SJSA1 (cell line): Measurements from ENCODE around the gene SDK2. TPM values are rescaled to one million over a fixed set of nuclear protein-coding genes. Genes with fewer than 3 reads are reported as not detected.

Experiments used
- DNase-seq, 2 experiments: peaks; one replicate each; pipeline ENCODE4 v3.0.0-alpha.2; 2015 to 2020; ENCODE audit warnings: low spot score in 2 of 2, low read depth in 1 of 2
- H3K27ac ChIP-seq: fragments of 250-450 bp; sonication (Bioruptor Pico); 2 replicates; pipeline ENCODE4 v1.5.1; 2020; ENCODE audit warnings: mild to moderate bottlenecking, moderate library complexity
- H3K27me3 ChIP-seq: fragments of 250-450 bp; sonication (Bioruptor Pico); replicated peaks from 2 replicates; pipeline ENCODE4 v1.5.1; 2020; ENCODE audit warnings: mild to moderate bottlenecking, moderate library complexity
- H3K36me3 ChIP-seq: fragments of 250-450 bp; sonication (Bioruptor Pico); 2 replicates; pipeline ENCODE4 v1.5.1; 2020; ENCODE audit warnings: mild to moderate bottlenecking
- H3K4me1 ChIP-seq: fragments of 250-450 bp; sonication (Bioruptor Pico); replicated peaks from 2 replicates; pipeline ENCODE4 v1.6.1; 2021; ENCODE audit warnings: mild to moderate bottlenecking
- H3K4me3 ChIP-seq: fragments of 250-450 bp; sonication (Bioruptor Pico); 2 replicates; pipeline ENCODE4 v1.5.1; 2020; ENCODE audit warnings: mild to moderate bottlenecking
- H3K9me3 ChIP-seq: fragments of 250-450 bp; sonication (Bioruptor Pico); replicated peaks from 2 replicates; pipeline ENCODE4 v1.5.1; 2020; ENCODE audit warnings: mild to moderate bottlenecking
- total RNA-seq: library from RNA; depleted of rRNA; stranded (reverse); fragments of >200 nt; shearing (Covaris generic); gene quantifications from 2 replicates; pipeline ENCODE4 v1.2.3, GENCODE V29; 2014

SDK2 gene
- total RNA-seq, 1 experiment from 2014 or later: 0.05 TPM

GRCh38 chr17:73524941-73525679 lies 119.1 kb downstream of the SDK2 start:
- no peak overlapping the region for H3K27ac ChIP-seq
- H3K9me3 ChIP-seq: no peaks in the 10 kb centered on the region
- no peaks in the 10 kb centered on the region for H3K36me3 ChIP-seq
- H3K27me3 ChIP-seq: peaks cover 25% of the 10 kb centered on the region
- no peaks in the 10 kb centered on the region for H3K4me1 ChIP-seq
- DNase-seq: no peak
- no peak overlapping the region for H3K4me3 ChIP-seq

GRCh38 chr17:73522696-73523095 lies 121.5 kb downstream of the SDK2 start:
- no peaks in the 10 kb centered on the region for H3K36me3 ChIP-seq

GRCh38 chr17:73522107-73522506 lies 122.1 kb downstream of the SDK2 start:
- no peak overlapping the region for H3K27ac ChIP-seq
- peaks cover 43% of the 10 kb centered on the region for H3K27me3 ChIP-seq
- no peaks in the 10 kb centered on the region for H3K36me3 ChIP-seq
- DNase-seq: no peak
- no peaks in the 10 kb centered on the region for H3K9me3 ChIP-seq
- no peak overlapping the region for H3K4me3 ChIP-seq
- H3K4me1 ChIP-seq: no peaks in the 10 kb centered on the region

More at GRCh38 chr17:73522696-73523095, 121.5 kb downstream of the SDK2 start:
- no peaks in the 10 kb centered on the region for H3K4me1 ChIP-seq
- no peak overlapping the region for H3K27ac ChIP-seq
- peaks cover 37% of the 10 kb centered on the region for H3K27me3 ChIP-seq
- H3K9me3 ChIP-seq: no peaks in the 10 kb centered on the region
- no peak overlapping the region for H3K4me3 ChIP-seq
- no peak for DNase-seq

- Histone ChIP-seq H3K4me1 (no peaks in the 10 kb centered on the region), H3K4me3 (no peak overlapping the region), H3K9me3 (no peaks in the 10 kb centered on the region)
Measured at GRCh38 chr17:73521376-73521775, 122.9 kb downstream of the SDK2 start.

GRCh38 chr17:73520369-73520761 lies 123.9 kb downstream of the SDK2 start:
- H3K4me1 ChIP-seq: no peaks in the 10 kb centered on the region
- no peaks in the 10 kb centered on the region for H3K36me3 ChIP-seq
- DNase-seq: no peak
- no peaks in the 10 kb centered on the region for H3K9me3 ChIP-seq
- H3K27ac ChIP-seq: no peak overlapping the region
- H3K4me3 ChIP-seq: no peak overlapping the region
- H3K27me3 ChIP-seq: peaks cover 47% of the 10 kb centered on the region

More at GRCh38 chr17:73521376-73521775, 122.9 kb downstream of the SDK2 start:
- no peaks in the 10 kb centered on the region for H3K36me3 ChIP-seq
- H3K27ac ChIP-seq: no peak overlapping the region
- DNase-seq: no peak
- peaks cover 49% of the 10 kb centered on the region for H3K27me3 ChIP-seq

GRCh38 chr17:73519714-73520368 lies 124.4 kb downstream of the SDK2 start:
- H3K4me3 ChIP-seq: no peak overlapping the region
- no peak for DNase-seq
- H3K4me1 ChIP-seq: no peaks in the 10 kb centered on the region
- H3K27me3 ChIP-seq: peaks cover 50% of the 10 kb centered on the region
- no peaks in the 10 kb centered on the region for H3K36me3 ChIP-seq
- H3K9me3 ChIP-seq: no peaks in the 10 kb centered on the region
- no peak overlapping the region for H3K27ac ChIP-seq

GRCh38 chr17:73519011-73519410 lies 125.2 kb downstream of the SDK2 start:
- no peaks in the 10 kb centered on the region for H3K9me3 ChIP-seq
- H3K4me1 ChIP-seq: no peaks in the 10 kb centered on the region
- H3K4me3 ChIP-seq: no peak overlapping the region
- H3K27ac ChIP-seq: no peak overlapping the region
- DNase-seq: no peak
- H3K36me3 ChIP-seq: no peaks in the 10 kb centered on the region
- H3K27me3 ChIP-seq: peaks cover 58% of the 10 kb centered on the region

- no peak overlapping the region for H3K4me3 ChIP-seq
- no peaks in the 10 kb centered on the region for H3K4me1 ChIP-seq
- H3K27ac ChIP-seq: no peak overlapping the region
- no peaks in the 10 kb centered on the region for H3K36me3 ChIP-seq
- no peak for DNase-seq
- no peaks in the 10 kb centered on the region for H3K9me3 ChIP-seq
- H3K27me3 ChIP-seq: peaks cover 63% of the 10 kb centered on the region
Measured at GRCh38 chr17:73516431-73516830, 127.8 kb downstream of the SDK2 start.

- Histone ChIP-seq H3K27ac (no peak overlapping the region), H3K4me3 (no peak overlapping the region), H3K9me3 (no peaks in the 10 kb centered on the region), H3K4me1 (no peaks in the 10 kb centered on the region), H3K36me3 (no peaks in the 10 kb centered on the region), H3K27me3 (peaks cover 54% of the 10 kb centered on the region)
- no peak for DNase-seq
Measured at GRCh38 chr17:73514146-73514863, 129.9 kb downstream of the SDK2 start.

GRCh38 chr17:73513426-73513825 lies 130.8 kb downstream of the SDK2 start:
- no peak overlapping the region for H3K27ac ChIP-seq
- H3K27me3 ChIP-seq: peaks cover 54% of the 10 kb centered on the region

GRCh38 chr17:73511719-73512115 lies 132.5 kb downstream of the SDK2 start:
- no peak for DNase-seq
- H3K4me1 ChIP-seq: no peaks in the 10 kb centered on the region
- H3K9me3 ChIP-seq: no peaks in the 10 kb centered on the region
- no peak overlapping the region for H3K27ac ChIP-seq
- H3K27me3 ChIP-seq: peaks cover 37% of the 10 kb centered on the region
- H3K4me3 ChIP-seq: no peak overlapping the region
- H3K36me3 ChIP-seq: no peaks in the 10 kb centered on the region

More at GRCh38 chr17:73513426-73513825, 130.8 kb downstream of the SDK2 start:
- H3K4me1 ChIP-seq: no peaks in the 10 kb centered on the region
- no peaks in the 10 kb centered on the region for H3K9me3 ChIP-seq
- no peaks in the 10 kb centered on the region for H3K36me3 ChIP-seq
- no peak overlapping the region for H3K4me3 ChIP-seq
- no peak for DNase-seq

GRCh38 chr17:73510981-73511718 lies 133.1 kb downstream of the SDK2 start:
- Histone ChIP-seq H3K36me3 (no peaks in the 10 kb centered on the region), H3K27me3 (peaks cover 35% of the 10 kb centered on the region)

GRCh38 chr17:73508931-73509605 lies 135.2 kb downstream of the SDK2 start:
- Histone ChIP-seq H3K36me3 (no peaks in the 10 kb centered on the region), H3K9me3 (no peaks in the 10 kb centered on the region), H3K27ac (no peak overlapping the region), H3K4me1 (no peaks in the 10 kb centered on the region), H3K27me3 (peaks cover 18% of the 10 kb centered on the region), H3K4me3 (no peak overlapping the region)
- no peak for DNase-seq

More at GRCh38 chr17:73510981-73511718, 133.1 kb downstream of the SDK2 start:
- H3K4me3 ChIP-seq: no peak overlapping the region
- no peak for DNase-seq
- no peaks in the 10 kb centered on the region for H3K9me3 ChIP-seq
- no peak overlapping the region for H3K27ac ChIP-seq
- no peaks in the 10 kb centered on the region for H3K4me1 ChIP-seq
